GM18861 (cell line): Measurements from ENCODE around the gene INPP5D.

Experiments used
- ATAC-seq: cut with Tn5 transposase; IDR thresholded peaks from one replicate; pipeline ENCODE4 v1.9.1; 2021; ENCODE audit not compliant: unreplicated experiment

The INPP5D gene

DNA sequence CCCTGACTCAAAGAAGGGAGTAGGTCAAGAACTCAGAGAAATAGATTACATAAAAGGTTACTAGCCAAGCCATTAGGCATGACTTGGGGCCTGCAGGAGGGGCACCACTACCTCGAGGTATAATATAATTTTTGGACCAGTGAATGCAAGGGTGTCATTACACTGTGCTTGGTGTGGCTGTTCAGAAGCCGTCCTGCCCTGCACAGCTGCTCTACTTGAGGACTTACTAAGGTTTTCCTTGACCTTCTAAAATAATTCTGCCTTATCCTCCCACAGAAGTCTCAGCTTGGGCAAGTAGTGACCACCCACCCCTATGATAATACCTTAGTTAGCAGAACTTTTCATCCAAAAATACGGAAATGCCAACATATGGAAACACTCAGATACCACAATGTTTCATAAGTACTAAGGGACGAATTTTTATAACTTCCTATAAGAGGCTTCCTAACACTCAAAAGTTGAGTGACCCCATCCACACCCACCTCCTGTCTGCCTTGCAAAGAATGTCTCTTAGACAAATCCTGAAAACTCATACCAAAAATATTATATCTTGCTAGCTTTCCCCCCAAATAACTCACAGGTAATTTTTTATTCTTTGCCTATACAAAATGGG is 173.6 kb downstream of the INPP5D start:
- ATAC-seq: no peak

DNA sequence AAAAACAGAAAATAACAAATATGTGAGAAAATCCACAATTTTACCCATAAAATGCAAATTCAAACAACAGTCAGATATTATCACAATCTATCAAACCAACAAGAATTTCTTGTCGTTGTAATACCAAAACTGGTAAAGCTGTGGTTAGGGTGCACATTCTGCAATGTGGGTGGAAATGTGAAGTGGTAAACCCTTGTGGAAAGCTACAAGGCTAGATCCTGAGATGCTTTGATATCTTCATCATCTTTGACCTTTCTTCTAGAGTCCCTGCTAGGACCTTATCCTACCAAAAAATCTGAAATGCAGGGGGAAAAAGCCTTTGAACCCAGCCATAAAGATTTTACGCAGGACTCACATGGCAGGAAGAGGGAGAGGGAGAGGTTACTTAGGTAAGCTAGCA is 174.1 kb downstream of the INPP5D start:
- no peak for ATAC-seq

DNA sequence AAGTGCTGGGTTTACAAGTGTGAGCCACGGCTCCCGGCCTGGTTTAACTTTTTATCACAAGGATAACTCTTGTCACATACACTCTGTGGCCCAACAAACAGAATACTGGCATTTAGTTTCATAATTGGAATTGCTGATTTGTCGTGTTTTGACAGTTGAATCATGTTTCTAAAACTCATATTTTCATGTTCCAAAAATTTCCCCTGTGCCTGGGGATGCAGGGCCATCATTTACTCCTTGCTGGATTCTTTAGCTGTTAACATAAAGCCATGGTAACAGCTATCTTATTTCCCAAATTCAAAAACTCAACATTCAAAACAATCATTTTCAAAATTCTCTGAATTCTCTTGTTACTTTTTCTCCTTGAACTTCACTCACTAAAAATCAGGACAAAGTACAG is 174.9 kb downstream of the INPP5D start:
- no peak for ATAC-seq

DNA sequence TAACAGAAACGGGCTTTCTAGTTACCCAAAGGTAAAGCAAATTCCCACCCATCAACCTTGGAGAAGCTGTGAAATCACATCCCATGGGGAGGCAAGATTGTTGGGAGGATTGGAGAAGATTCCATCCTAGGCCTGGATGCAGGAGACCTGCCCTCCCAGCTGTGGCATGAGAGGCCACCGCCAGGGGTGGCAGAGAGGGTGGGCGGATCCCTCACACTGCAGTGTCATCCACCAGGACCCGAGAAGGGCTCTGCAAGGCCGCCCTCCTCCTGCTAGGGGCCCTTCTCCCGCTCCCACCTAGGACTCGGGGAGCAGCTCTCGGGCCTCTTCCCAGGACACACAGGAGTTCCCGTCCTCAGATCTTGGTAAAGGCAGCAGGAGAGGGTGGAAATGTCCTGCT is 175.8 kb downstream of the INPP5D start:
- no peak for ATAC-seq

DNA sequence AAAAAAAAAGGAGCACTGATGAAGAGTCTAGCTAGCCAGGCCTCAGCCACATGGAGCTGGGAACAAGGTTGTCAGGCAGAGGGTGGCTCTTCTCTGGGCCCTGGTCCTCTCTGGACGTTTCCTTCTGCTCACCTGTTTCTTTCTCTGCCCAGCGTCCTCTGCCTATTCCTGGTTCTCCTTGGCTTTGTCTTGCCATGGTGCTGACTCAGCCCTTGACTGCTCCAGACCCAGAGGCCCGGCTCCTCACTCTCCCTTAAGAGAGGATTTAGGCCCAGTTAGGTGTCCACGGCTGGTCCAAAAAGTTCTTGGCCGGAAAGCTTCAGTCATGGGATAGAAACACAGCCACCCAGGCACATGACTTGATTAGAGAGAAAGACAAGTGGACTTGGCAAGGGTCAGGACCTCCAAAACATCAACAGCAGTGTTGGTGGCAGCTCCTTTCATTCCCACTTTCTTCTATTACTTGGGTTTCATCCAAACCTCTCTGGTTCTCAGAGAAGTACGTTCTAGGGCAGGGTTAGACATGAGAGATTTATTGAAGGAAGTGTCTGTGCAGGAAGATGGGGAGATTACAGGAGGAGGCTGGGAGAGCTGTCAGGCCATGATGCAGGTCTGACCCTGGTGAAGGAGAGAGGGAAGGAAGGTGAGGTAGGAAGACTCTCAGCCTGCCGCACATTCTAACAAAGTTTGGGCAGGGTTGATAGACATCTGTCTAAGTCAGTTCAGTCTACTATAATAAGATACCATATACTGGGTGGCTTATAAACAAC is 176.9 kb downstream of the INPP5D start:
- no peak for ATAC-seq

DNA sequence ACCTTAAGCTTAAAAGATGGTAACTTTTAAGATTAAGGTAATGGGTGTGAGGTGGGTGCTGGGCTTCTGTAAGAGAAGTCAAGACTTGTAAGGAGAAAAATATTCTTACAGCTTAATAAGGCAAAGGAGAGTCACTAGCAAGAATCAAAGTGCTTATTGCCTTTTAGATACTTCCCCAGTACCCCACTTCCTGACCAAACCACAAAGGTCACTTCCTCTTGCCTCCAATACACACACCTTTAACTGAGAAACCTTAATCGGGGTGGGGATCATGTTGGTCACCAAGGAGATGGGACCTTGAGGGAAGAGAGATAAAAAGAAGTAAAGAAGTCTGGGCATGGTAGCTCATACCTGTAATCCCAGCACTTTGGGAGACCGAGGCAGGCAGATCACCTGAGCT is 180.8 kb downstream of the INPP5D start:
- ATAC-seq: no peak

DNA sequence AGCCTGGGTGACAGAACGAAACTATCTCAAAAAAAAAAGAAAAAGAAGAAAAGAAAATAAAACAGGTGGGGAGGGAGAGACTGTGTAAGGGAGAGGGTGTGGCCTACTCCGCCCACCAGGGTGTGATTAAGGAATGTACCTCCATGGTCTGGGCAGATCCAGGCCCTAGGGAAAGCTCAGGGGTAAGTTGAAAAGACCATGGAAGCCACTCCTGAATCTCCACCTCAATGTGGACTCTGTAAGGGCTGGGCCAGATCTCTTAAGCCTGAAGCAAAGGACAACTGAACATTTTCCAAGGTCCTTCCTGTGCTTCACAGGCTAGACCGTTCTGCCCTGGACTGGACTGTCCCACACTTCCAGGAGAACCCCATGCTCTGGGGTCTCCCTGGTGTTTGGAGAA is 181.7 kb downstream of the INPP5D start:
- no peak for ATAC-seq

DNA sequence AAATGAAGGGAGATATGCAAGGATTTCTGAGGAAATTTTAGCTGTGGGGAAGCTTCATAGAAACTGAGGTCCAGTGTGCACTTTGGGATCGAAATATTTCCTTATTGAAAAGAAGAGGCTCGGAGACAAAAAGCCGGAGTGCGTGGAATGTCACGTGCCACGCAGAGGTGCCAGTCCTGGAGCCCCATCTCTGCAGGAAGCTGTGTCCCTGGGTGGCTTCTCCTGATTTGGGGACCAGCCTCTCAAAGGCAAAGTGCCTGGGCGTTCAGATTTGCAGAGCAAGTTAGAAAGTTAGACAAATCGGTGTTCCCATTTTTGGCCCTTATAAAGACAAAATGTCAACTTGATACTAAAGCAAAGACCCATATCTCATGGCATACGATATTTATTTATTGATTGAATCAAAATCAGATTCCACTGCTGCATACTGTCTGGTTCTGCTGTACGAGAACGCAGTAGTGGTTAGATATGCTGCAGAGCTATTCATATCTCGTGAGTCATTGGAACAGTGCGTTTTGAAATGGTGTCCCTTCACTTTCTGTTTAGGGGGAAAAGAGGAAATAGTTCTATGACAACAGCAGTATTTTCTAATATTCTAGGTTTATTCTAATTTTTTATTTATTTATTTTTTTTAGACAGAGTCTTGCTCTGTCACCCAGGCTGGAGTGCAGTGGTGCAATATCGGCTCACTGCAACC is 182.2 kb downstream of the INPP5D start:
- ATAC-seq: no peak

DNA sequence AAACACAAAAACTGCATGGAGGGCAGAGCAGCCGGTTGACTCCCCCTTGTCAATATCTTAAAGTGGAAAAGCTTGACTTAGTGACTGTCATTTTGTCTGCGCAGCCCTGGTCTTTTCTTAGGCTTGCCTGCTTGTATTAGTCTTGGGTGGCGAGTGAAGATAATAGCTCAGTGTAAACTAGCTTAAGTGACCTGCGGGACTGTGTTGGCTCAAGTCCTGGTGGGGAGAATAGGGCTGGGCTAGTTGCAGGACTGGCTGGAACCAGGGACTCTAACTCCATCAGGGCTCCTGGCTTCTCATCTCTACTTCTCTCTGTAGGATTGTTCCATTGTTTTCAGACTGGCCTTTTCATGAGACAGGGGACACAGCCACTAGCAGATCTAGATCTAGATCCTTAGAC is 183.2 kb downstream of the INPP5D start:
- no peak for ATAC-seq

DNA sequence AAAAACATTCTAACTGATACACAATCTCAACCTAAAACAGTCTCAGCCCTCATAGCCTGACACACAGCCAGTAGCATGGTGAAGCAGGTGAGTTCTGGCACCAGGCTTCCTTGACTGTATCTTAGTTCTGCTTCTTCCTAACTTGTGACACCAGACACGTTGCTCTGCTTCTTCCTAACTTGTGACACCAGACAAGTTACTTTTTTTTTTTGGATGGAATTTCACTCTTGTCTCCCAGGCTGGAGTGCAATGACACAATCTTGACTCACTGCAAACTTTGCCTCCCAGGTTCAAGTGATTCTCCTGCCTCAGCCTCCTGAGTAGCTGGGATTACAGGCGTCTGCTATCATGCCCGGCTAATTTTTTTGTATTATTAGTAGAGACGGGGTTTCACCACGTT is 184.7 kb downstream of the INPP5D start:
- no peak for ATAC-seq

DNA sequence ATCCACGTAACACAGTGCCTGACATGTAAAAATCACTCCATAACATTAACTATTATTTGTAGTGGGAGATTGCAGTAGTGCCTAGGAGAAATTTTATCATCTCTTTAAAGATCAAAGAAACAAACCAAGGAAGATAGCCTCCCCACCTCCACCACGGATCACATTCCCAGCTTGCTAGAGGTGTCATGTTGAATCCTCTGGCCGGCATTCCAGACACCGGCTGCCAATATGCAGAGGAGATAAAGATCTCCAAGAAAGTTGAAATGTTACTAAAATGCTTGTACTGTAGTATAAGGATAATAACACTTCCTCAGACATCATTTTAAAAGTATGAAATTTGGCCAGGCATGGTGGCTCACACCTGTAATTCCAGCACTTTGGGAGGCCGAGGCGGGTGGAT is 185.3 kb downstream of the INPP5D start:
- ATAC-seq: no peak

DNA sequence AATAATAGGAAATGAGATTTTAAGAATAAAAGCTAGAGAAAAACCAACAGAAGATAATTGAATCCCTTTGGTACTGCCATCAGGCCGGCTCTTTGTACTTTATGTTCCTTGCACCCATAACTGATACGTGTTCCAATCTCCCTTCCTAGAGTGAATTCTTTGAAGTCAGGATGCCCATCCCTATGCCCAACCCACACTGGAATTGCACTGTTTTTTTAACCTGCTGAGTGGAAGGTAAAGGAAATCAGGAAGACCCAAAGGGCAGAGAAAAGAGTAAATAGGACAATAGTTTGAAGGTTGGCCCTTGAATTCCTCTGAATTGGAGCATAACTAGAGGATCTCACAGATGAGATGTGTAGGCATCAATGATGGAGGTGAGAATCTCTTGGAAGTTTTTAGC is 187.0 kb downstream of the INPP5D start:
- ATAC-seq: no peak

DNA sequence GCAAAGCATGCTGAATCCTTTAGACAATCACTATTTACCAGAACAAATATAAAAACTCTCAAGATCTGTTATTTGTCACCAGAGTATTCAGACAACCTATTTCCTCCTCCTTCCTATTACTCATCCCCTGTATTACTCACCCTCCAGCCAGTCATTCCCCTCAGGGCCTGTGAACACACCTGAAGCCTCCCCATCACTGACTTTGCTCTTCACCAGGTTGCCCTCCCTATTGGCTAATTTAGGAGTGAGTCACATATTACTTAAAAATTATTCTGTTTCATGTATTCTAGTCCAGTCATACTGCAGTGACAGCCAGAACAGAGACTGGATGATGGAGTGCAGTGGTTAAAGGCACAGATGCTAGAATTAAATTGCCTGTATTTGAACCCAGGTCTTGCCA is 187.6 kb downstream of the INPP5D start:
- no peak for ATAC-seq

DNA sequence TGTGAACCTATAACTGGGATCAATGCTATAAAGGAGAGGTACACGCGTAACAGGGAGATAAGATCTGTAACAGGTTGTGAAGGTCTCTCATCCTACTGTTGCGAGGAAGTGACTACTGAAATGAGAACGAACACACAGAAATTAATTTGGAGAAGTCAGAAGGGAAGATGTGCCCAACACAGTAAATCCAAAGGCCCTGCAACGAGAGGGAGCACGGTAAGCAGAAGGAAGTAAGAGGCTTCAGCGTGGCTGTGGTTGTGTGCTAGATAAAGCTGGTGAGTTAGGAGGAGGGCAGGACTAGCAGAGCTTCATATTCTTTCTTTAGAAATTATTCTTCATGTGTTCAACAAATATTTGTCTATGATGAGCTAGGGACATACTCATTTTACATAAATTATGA is 188.9 kb downstream of the INPP5D start:
- ATAC-seq: no peak

DNA sequence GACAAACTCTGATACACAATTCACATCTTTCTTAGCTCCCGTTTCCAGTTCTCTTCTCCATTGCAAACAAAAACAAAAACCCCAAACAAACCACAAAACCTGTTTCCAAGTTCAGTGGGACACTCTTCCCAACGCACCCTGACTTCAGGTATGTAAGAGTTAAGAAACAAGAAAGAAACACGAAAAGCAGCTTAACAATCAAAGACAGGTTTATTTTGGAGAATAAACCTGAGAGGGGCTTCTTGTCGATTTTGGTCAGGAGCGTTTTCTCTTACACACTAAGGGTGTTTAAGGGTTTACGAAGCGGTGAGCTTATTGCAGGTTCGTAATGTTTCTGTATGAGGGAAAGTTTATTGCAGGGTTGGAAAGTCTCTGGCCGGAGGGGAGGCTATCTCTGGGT is 190.4 kb downstream of the INPP5D start:
- ATAC-seq: no peak

DNA sequence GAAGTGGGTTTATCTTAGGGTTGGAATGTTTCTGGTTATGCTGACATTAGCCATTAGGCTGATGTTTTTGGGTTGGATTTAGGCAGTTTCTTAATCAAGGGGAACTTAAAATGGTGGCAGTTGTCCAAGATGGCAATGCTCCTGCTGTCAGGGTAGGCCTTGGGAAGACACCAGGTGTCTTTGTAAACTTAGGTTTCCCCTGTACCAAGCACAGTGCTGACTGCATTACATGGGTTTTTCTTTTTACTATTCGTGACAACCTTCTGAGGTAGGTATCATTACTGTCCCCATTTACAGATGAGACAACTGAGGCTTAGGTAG is 190.8 kb downstream of the INPP5D start:
- ATAC-seq: no peak

DNA sequence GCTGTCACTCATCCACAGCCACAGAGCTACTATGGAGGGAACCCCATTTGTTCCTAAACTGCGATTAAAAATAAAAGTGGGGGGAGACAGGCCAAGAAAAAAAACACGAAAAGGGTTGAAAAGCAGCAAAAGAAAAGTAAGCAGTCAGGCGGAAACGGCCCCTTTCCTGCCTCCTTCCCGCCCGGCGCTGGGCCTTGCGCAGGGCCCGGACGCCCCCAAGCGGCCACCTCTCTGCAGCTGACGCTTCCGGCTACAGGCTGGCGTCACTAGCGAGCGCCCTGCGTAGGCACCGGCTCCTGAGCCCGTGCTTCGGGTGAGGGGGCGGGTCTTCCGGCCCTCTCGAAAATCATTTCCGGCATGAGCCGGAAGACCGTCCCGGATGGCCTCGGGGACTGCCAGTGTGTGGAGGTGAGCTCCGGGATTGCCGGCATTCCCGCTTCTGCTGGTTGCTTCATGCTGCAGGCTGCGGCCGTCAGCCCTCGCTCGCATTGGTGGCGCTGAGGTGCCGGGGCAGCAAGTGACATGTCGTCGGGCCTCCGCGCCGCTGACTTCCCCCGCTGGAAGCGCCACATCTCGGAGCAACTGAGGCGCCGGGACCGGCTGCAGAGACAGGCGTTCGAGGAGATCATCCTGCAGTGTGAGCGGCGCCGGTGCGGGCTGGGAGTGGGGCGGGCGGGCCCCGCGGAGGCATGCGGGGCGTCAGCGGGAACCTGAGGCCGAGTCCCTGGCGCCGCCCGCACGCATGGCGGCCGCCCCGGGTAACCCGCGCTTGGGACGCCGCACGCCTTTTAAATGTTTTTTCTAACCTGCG is 191.4 kb downstream of the INPP5D start, which contains the start of gene ATG16L1:
Gene ATG16L1, plus strand, starts transcription at position 368 of the 811 bp plus-strand sequence. Its CDS starts 155 bp downstream, at position 523.
- peak; percentile 87 for ATAC-seq

DNA sequence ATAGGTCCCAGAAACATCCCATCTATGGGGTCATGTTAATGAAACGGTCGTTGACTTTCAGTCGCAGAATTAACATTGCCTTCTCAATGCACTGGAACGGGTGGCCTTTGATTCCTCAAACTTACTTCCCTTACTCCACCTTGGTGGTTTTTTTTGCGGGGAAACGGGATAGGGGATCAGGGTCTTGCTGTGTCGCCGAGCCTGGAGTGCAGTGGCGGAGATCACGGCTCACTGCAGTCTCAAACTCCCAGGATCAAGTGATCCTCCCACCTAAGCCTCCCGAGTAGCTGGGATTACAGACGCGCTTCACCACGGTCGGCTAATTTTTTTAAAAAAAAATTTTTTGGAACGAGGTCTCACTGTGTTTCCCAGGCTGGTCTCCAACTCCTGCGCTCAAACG is 192.1 kb downstream of the INPP5D start:
- no peak for ATAC-seq

DNA sequence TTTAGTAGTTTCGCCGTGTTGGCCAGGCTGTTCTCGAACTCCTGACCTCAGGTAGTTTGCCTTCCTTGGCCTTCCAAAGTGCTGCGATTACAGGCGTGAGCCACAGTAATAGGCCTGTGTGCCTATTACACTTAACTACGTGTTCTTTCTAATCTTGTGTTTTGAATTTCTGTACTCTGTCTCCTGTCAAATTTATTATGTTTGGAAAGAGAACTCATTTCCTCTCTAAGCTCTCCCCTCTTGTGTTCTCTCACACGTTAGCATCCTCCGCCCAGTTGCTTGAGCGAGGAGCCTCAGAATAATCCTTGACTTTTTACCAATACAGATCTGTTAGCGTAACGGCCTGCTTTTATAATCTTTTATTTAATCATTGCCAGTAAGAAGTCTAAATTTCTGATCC is 195.0 kb downstream of the INPP5D start:
- no peak for ATAC-seq

DNA sequence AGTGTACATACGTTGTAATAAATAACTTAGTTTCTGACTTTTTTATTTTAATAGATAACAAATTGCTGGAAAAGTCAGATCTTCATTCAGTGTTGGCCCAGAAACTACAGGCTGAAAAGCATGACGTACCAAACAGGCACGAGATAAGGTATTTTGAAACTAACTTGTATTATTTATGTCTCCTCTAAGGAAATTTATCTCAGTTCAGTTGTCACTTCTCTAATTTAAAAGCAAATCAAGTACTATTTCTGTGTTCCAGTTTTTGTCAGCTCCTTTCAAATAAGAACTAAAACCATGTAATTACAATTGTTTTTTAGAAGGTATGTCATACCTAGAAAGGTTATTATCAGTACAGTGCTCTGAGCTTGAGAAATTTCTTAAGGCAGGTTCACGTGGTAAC is 195.9 kb downstream of the INPP5D start:
- ATAC-seq: no peak
